DND-41 (cell line): ENCODE results near the gene ATP2B1.

Source experiments
- ATAC-seq: fragments of 200-7000 bp; cut with Tn5 transposase; 3 replicates; pipeline ENCODE4 v1.9.1; 2021; ENCODE audit warnings: low read depth; ENCODE audit not compliant: insufficient read depth
- DNase-seq: peaks from one replicate; pipeline ENCODE4 v3.0.0-alpha.2; 2020
- H2AFZ ChIP-seq: 2 replicates; pipeline ENCODE4 v1.6.0; 2012; ENCODE audit warnings: low read depth, low read length
- H3K27ac ChIP-seq: 2 replicates; pipeline ENCODE4 v1.5.1; 2012; ENCODE audit warnings: low read length, inconsistent platforms
- H3K27me3 ChIP-seq: fragments of 200-600 bp; sonication (generic); 2 replicates; pipeline ENCODE4 v1.6.0; 2012; ENCODE audit warnings: low read length, mild to moderate bottlenecking, inconsistent platforms; ENCODE audit not compliant: insufficient read depth, poor library complexity
- H3K36me3 ChIP-seq: 2 replicates; pipeline ENCODE4 v1.5.1; 2012; ENCODE audit warnings: low read length, inconsistent platforms; ENCODE audit not compliant: insufficient read depth
- H3K4me1 ChIP-seq: 2 replicates; pipeline ENCODE4 v1.5.1; 2012; ENCODE audit warnings: mild to moderate bottlenecking, low read length; ENCODE audit not compliant: insufficient read depth
- H3K4me2 ChIP-seq: 2 replicates; pipeline ENCODE4 v1.6.0; 2012; ENCODE audit warnings: mild to moderate bottlenecking, moderate library complexity, low read length, inconsistent platforms; ENCODE audit not compliant: insufficient read depth
- H3K4me3 ChIP-seq, 2 experiments: fragments of 200-600 bp in 1 of 2; shearing (Covaris generic) in 1 of 2; 2 replicates each; pipeline ENCODE4 v1.5.1; 2012 to 2016; ENCODE audit warnings: inconsistent platforms in 2 of 2, low read length in 2 of 2, mild to moderate bottlenecking in 2 of 2, low read depth in 1 of 2, moderate library complexity in 1 of 2
- H3K79me2 ChIP-seq: 2 replicates; pipeline ENCODE4 v1.6.0; 2012; ENCODE audit warnings: low read length, inconsistent platforms; ENCODE audit not compliant: insufficient read depth
- H3K9ac ChIP-seq: 2 replicates; pipeline ENCODE4 v1.6.0; 2012; ENCODE audit warnings: low read depth, mild to moderate bottlenecking, inconsistent platforms, low read length, moderate library complexity
- H3K9me3 ChIP-seq: 2 replicates; pipeline ENCODE4 v1.5.1; 2012; ENCODE audit warnings: low read length, moderate library complexity, mild to moderate bottlenecking, inconsistent platforms; ENCODE audit not compliant: insufficient read depth, severe bottlenecking
- H4K20me1 ChIP-seq: 2 replicates; pipeline ENCODE4 v1.6.0; 2012; ENCODE audit warnings: low read length; ENCODE audit not compliant: insufficient read depth
- EZH2 ChIP-seq: IDR thresholded peaks from 3 replicates; pipeline ENCODE4 v1.6.1; 2012; ENCODE audit warnings: borderline replicate concordance, low read depth, mild to moderate bottlenecking, moderate library complexity, low read length, inconsistent platforms; ENCODE audit not compliant: severe bottlenecking
- TF ChIP-seq, protein P1 (sequence below): IDR thresholded peaks from 2 replicates; pipeline ENCODE4 v1.5.1; 2012; ENCODE audit warnings: borderline replicate concordance, low read length, moderate library complexity, mild to moderate bottlenecking; ENCODE audit not compliant: poor library complexity, severe bottlenecking; ENCODE audit errors: extremely low read depth

ATP2B1 gene

DNA sequence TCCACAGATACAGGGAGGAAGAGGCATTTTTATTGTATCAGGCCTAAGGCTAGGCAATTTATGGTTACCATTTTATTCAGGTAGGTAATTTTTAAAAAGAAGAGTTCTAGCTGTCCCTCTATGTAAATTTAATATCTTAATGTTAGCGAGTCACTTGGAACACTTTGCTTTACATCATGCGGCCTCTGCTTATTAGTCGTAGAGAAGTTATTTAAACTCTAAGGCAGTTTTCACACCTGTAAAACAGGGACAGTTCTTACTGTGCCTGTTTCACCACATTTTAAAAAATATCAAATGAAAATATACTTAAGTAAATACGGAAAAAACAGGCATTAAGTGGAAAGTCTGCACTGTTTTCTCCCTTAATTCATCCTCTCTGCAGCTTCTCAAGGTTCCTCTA, 111.4 kb downstream of the ATP2B1 start:
- no peak overlapping the region for H3K27ac ChIP-seq
- H4K20me1 ChIP-seq, result no peaks in the 10 kb centered on the region
- H3K36me3 ChIP-seq, result peaks cover 18% of the 10 kb centered on the region; the same call in 1 of the 2 replicates
- H3K4me1 ChIP-seq, result no peaks in the 10 kb centered on the region
- DNase-seq (no peak), ATAC-seq (no peak)
- no peaks in the 10 kb centered on the region for H3K79me2 ChIP-seq
- no peaks in the 10 kb centered on the region for H3K27me3 ChIP-seq
- TF ChIP-seq, protein P1, sequence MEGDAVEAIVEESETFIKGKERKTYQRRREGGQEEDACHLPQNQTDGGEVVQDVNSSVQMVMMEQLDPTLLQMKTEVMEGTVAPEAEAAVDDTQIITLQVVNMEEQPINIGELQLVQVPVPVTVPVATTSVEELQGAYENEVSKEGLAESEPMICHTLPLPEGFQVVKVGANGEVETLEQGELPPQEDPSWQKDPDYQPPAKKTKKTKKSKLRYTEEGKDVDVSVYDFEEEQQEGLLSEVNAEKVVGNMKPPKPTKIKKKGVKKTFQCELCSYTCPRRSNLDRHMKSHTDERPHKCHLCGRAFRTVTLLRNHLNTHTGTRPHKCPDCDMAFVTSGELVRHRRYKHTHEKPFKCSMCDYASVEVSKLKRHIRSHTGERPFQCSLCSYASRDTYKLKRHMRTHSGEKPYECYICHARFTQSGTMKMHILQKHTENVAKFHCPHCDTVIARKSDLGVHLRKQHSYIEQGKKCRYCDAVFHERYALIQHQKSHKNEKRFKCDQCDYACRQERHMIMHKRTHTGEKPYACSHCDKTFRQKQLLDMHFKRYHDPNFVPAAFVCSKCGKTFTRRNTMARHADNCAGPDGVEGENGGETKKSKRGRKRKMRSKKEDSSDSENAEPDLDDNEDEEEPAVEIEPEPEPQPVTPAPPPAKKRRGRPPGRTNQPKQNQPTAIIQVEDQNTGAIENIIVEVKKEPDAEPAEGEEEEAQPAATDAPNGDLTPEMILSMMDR, result no peak
- no peak for TF ChIP-seq EZH2
- H2AFZ ChIP-seq, result no peak overlapping the region
- H3K4me2 ChIP-seq, result no peak overlapping the region
- no peak overlapping the region for H3K9ac ChIP-seq
- no peaks in the 10 kb centered on the region for H3K9me3 ChIP-seq
- no peak overlapping the region for H3K4me3 ChIP-seq

DNA sequence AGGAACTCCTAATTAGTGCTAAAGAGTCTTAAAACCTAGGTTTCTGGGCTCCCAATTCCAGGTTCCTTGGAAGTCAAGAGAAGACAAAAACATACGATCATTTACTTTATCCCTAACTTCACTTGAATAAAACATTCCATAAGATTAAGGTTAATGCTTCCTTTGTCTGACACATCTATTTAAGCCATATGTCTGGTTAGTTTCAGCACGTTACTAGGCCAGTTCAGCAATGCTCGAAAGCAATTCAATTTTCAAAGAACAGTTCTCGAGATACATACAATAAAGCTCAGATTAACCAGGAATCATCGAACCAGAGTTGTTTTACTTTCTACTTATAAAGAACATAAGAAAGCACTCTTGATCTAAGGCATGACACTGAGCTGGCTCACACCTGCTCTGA, 114.8 kb downstream of the ATP2B1 start:
- Histone ChIP-seq H4K20me1 (no peaks in the 10 kb centered on the region), H3K4me3 (no peak overlapping the region), H3K79me2 (no peaks in the 10 kb centered on the region)

GRCh38 chr12:89593233-89593632, 115.4 kb downstream of the ATP2B1 start:
- no peak overlapping the region for H3K4me3 ChIP-seq
- no peak overlapping the region for H3K9ac ChIP-seq
- no peaks in the 10 kb centered on the region for H4K20me1 ChIP-seq
- ATAC-seq (no peak), DNase-seq (no peak)
- H3K27ac ChIP-seq, result no peak overlapping the region
- H3K79me2 ChIP-seq, result no peaks in the 10 kb centered on the region
- no peak overlapping the region for H2AFZ ChIP-seq
- no peak overlapping the region for H3K4me2 ChIP-seq
- no peaks in the 10 kb centered on the region for H3K27me3 ChIP-seq
- no peaks in the 10 kb centered on the region for H3K4me1 ChIP-seq
- peaks cover 7% of the 10 kb centered on the region; the same call in 1 of the 2 replicates for H3K36me3 ChIP-seq
- no peaks in the 10 kb centered on the region for H3K9me3 ChIP-seq
- TF ChIP-seq, protein P1, result no peak
- TF ChIP-seq EZH2, result no peak

More for the DNA sequence above, 114.8 kb downstream of the ATP2B1 start:
- H3K27ac ChIP-seq, result no peak overlapping the region
- ATAC-seq (no peak), DNase-seq (no peak)
- no peak overlapping the region for H3K9ac ChIP-seq
- no peaks in the 10 kb centered on the region for H3K4me1 ChIP-seq
- H3K9me3 ChIP-seq, result no peaks in the 10 kb centered on the region
- no peak overlapping the region for H3K4me2 ChIP-seq
- no peak for TF ChIP-seq EZH2
- TF ChIP-seq, protein P1, result no peak
- peaks cover 13% of the 10 kb centered on the region; the same call in 1 of the 2 replicates for H3K36me3 ChIP-seq
- no peak overlapping the region for H2AFZ ChIP-seq
- H3K27me3 ChIP-seq, result no peaks in the 10 kb centered on the region

GRCh38 chr12:89589753-89590152, 118.9 kb downstream of the ATP2B1 start:
- H2AFZ ChIP-seq, result no peak overlapping the region
- no peak overlapping the region for H3K4me3 ChIP-seq
- H3K9ac ChIP-seq, result no peak overlapping the region
- H3K36me3 ChIP-seq, result peaks cover 7% of the 10 kb centered on the region; the same call in 1 of the 2 replicates
- H3K79me2 ChIP-seq, result no peaks in the 10 kb centered on the region
- no peaks in the 10 kb centered on the region for H3K27me3 ChIP-seq
- ATAC-seq (no peak), DNase-seq (no peak)
- no peaks in the 10 kb centered on the region for H3K9me3 ChIP-seq
- TF ChIP-seq EZH2, result no peak
- TF ChIP-seq, protein P1, result no peak
- H4K20me1 ChIP-seq, result no peaks in the 10 kb centered on the region
- H3K4me2 ChIP-seq, result no peak overlapping the region
- no peaks in the 10 kb centered on the region for H3K4me1 ChIP-seq
- H3K27ac ChIP-seq, result no peak overlapping the region
